Measurements from ENCODE around the gene RERE. TPM values are rescaled to one million over a fixed set of nuclear protein-coding genes. Genes with fewer than 3 reads are reported as not detected.

The RERE gene
- total RNA-seq, 1 donor from 2014 or later = 76.8 TPM

DNA sequence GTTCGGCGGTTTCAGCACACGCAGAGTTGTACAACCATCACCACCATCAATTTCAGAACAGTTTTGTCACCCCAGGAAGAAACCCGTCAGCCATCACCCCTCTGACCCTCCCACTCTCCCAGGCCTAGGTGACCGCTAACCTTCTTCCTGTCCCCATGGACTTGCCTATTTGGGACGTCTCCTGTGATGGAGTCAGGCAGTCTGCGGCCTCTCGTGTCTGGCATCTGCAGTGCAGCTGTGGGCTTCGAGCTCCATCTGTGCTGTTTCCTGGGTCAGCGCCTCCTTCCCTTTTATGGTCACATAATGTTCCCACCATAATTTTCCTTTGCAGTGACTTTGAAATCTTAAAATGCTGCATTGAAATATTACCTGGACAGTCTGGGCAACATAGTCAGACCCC is 475.1 kb downstream of the RERE start:
- Mint-ChIP-seq H3K36me3 (ENCODE audit: unreplicated experiment) (peaks cover 1% of the 10 kb centered on the region), H3K4me3 (ENCODE audit: unreplicated experiment) (no peak overlapping the region), H3K27ac (ENCODE audit: unreplicated experiment) (no peak overlapping the region), H3K27me3 (ENCODE audit: unreplicated experiment) (no peaks in the 10 kb centered on the region), H3K4me1 (ENCODE audit: unreplicated experiment) (peaks cover 24% of the 10 kb centered on the region), H3K9me3 (ENCODE audit: unreplicated experiment) (no peaks in the 10 kb centered on the region)
- TF ChIP-seq, protein P1, sequence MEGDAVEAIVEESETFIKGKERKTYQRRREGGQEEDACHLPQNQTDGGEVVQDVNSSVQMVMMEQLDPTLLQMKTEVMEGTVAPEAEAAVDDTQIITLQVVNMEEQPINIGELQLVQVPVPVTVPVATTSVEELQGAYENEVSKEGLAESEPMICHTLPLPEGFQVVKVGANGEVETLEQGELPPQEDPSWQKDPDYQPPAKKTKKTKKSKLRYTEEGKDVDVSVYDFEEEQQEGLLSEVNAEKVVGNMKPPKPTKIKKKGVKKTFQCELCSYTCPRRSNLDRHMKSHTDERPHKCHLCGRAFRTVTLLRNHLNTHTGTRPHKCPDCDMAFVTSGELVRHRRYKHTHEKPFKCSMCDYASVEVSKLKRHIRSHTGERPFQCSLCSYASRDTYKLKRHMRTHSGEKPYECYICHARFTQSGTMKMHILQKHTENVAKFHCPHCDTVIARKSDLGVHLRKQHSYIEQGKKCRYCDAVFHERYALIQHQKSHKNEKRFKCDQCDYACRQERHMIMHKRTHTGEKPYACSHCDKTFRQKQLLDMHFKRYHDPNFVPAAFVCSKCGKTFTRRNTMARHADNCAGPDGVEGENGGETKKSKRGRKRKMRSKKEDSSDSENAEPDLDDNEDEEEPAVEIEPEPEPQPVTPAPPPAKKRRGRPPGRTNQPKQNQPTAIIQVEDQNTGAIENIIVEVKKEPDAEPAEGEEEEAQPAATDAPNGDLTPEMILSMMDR (IDR thresholded peaks at IDR 0.05) = no peak
- DNase-seq (ENCODE audit: extremely low spot score, unreplicated experiment) = no peak

DNA sequence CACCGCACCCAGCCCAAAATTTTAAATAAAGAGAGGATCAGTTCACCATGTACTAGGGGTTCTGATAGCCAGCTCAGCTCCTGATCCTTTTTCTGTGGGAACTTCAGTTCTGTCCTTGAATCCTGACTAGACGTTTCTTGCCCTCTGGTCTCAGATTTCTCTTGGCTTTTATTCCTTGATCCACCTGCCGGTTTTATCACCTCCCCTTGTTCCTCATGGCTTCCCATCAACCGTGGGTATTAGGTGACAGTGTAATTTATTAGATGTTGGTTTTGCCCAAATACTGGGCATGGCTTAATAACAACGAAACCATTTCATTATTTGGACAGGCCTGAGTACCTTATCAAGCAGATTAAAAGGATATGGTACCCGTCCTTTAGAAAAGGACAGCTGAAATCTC is 477.0 kb downstream of the RERE start:
- Mint-ChIP-seq H3K9me3 (ENCODE audit: unreplicated experiment) (peaks cover 3% of the 10 kb centered on the region), H3K27ac (ENCODE audit: unreplicated experiment) (no peak overlapping the region), H3K36me3 (ENCODE audit: unreplicated experiment) (peaks cover 4% of the 10 kb centered on the region), H3K4me3 (ENCODE audit: unreplicated experiment) (no peak overlapping the region), H3K27me3 (ENCODE audit: unreplicated experiment) (no peaks in the 10 kb centered on the region), H3K4me1 (ENCODE audit: unreplicated experiment) (peaks cover 24% of the 10 kb centered on the region)
- DNase-seq (ENCODE audit: extremely low spot score, unreplicated experiment) = no peak
- TF ChIP-seq, protein P1 (IDR thresholded peaks at IDR 0.05) = no peak

DNA sequence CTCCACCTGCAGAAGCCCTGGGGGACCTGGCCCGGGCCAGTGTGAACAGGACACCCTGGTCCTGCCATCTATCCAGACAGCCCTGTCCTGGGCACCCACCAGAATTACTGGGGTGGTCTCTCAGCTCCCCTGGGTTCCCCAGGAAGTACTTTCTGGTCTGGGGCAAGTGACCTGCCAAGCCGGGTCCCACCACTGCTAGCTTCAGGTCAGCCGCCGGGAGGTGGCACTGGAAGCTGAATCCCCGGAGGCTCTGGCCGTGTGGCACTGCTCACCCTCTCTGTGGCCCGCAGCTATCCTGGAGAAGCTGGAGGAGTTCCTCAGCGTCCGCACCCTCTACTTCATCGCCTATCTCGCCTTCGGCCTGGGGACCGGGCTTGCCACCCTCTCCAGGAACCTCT is 478.2 kb downstream of the RERE start:
- DNase-seq (ENCODE audit: extremely low spot score, unreplicated experiment) = no peak
- peaks cover 19% of the 10 kb centered on the region for H3K4me1 Mint-ChIP-seq (ENCODE audit: unreplicated experiment)
- peaks cover 3% of the 10 kb centered on the region for H3K9me3 Mint-ChIP-seq (ENCODE audit: unreplicated experiment)
- no peaks in the 10 kb centered on the region for H3K27me3 Mint-ChIP-seq (ENCODE audit: unreplicated experiment)
- peaks cover 4% of the 10 kb centered on the region for H3K36me3 Mint-ChIP-seq (ENCODE audit: unreplicated experiment)
- H3K27ac Mint-ChIP-seq (ENCODE audit: unreplicated experiment) = no peak overlapping the region
- TF ChIP-seq, protein P1 (IDR thresholded peaks at IDR 0.05) = no peak
- H3K4me3 Mint-ChIP-seq (ENCODE audit: unreplicated experiment) = no peak overlapping the region

DNA sequence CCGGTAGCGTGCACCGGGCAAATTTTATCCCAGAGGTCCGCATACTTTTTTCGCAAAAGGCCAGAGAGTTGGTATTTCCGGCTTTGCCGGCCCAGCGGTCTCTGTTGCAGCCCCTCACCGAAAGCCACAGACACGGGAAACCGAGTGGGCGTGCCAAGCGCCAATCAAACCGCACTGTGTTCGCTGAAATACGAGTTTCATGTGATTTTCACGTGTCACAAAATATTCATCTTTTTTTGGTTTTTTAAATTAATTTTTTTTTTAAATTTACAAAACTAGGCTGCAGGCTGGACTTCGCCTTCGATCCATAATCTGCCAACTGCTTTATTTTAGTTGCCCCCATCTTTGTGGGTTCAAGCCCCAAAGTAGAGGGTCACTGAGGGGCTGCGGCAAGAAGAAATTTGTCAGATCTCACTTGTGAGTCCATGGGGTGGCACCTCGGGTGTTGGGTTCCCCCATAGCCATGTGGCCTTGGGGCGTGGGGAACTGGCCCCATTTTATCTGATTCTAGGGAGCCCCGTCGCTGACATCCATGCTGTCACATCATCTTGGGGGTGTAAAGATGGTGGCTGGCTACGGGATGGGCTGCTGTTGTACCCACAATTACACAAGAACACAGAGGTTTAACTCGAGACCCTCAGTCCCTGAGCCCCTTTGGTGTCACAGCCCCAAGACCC is 478.8 kb downstream of the RERE start:
- Mint-ChIP-seq H3K27me3 (ENCODE audit: unreplicated experiment) (no peaks in the 10 kb centered on the region), H3K27ac (ENCODE audit: unreplicated experiment) (no peak overlapping the region), H3K36me3 (ENCODE audit: unreplicated experiment) (peaks cover 4% of the 10 kb centered on the region), H3K9me3 (ENCODE audit: unreplicated experiment) (peaks cover 3% of the 10 kb centered on the region), H3K4me3 (ENCODE audit: unreplicated experiment) (no peak overlapping the region), H3K4me1 (ENCODE audit: unreplicated experiment) (peaks cover 14% of the 10 kb centered on the region)
- TF ChIP-seq, protein P1 (IDR thresholded peaks at IDR 0.05) = no peak
- no peak for DNase-seq (ENCODE audit: extremely low spot score, unreplicated experiment)

DNA sequence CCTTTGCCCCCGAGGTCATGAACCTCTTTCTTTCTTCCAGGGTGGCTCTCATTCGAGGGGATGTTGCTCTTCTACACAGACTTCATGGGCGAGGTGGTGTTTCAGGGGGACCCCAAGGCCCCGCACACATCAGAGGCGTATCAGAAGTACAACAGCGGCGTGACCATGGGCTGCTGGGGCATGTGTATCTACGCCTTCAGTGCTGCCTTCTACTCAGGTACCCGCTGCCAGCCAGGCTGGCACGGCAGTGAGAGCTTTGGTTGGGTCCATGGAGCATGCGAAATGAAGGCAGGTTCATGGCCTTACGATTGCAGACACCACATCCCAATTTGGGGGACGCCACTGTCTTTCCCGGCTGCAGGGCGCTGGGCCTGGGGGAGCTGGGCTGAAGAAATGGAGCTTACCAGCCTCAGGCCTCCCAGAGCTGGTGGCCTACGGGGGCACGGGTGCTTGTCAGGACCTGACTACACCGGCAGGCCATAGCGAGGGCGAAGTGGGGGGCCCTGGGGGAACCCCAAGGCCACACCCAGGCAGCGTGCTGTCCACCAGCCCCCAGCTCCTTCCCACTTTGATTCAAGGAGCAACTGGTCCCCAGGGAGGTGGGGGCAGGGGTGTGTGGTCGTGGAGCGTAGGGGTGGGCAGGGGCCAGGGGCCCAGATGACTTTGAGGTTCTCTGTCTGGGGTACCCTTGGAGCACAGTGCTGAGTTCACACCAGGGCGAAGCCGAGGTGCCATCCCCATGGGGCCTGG is 479.5 kb downstream of the RERE start:
- peaks cover 3% of the 10 kb centered on the region for H3K9me3 Mint-ChIP-seq (ENCODE audit: unreplicated experiment)
- H3K36me3 Mint-ChIP-seq (ENCODE audit: unreplicated experiment) = peaks cover 4% of the 10 kb centered on the region
- H3K4me3 Mint-ChIP-seq (ENCODE audit: unreplicated experiment) = no peak overlapping the region
- peaks cover 7% of the 10 kb centered on the region for H3K4me1 Mint-ChIP-seq (ENCODE audit: unreplicated experiment)
- no peak for DNase-seq (ENCODE audit: extremely low spot score, unreplicated experiment)
- H3K27ac Mint-ChIP-seq (ENCODE audit: unreplicated experiment) = no peak overlapping the region
- no peaks in the 10 kb centered on the region for H3K27me3 Mint-ChIP-seq (ENCODE audit: unreplicated experiment)
- TF ChIP-seq, protein P1 (IDR thresholded peaks at IDR 0.05) = no peak
